K562 (cell line): ENCODE measurements around the gene MAML3. TPM values are rescaled to one million over a fixed set of nuclear protein-coding genes. Genes with fewer than 3 reads are reported as not detected.

Experiments used
- ATAC-seq: fragments of 200-7000 bp; cut with Tn5 transposase; 3 replicates; pipeline ENCODE4 v1.9.1; 2020; ENCODE audit warnings: moderate library complexity
- BruUV-seq: library from RNA; stranded (reverse); fragments of 400-500 nt; replicated peaks from 2 replicates; lab custom pipeline; 2021; lab: Mats Ljungman, UMichigan
- CTCF ChIA-PET: fragments of 300-600 bp; formaldehyde crosslinking; extraction: SDS; loops from one replicate; lab custom pipeline; 2021; ENCODE audit warnings: low intra/inter-chr PET ratio; lab: Yijun Ruan, JAX
- POLR2A ChIA-PET: fragments of 300-600, 350-650 bp; sonication (Branson Sonifier 250); formaldehyde crosslinking; extraction: SDS; loops from one replicate; lab custom pipeline; 2021; ENCODE audit warnings: antibody characterized with exemption, inconsistent platforms; lab: Yijun Ruan, JAX
- DNase-seq, 4 experiments: peaks; one replicate each; pipeline versions ENCODE4 v3.0.0 to v3.0.0-alpha.2; 2011 to 2018; ENCODE audit warnings: low spot score in 3 of 4, mixed read lengths in 3 of 4; ENCODE audit errors: extremely low read depth in 1 of 4
- FAIRE-seq: peaks from 2 replicates; lab custom pipeline; 2011; peaks lifted over from hg19 to GRCh38; lab: Jason Lieb, UNC
- H2AFZ ChIP-seq: 2 replicates; pipeline ENCODE4 v1.6.0; 2011; ENCODE audit warnings: low read depth, low read length, control low read depth, inconsistent platforms
- H3K27ac ChIP-seq: fragments of 200-600 bp; 3 replicates; pipeline ENCODE4 v1.8.0; 2011; ENCODE audit warnings: low read depth, mild to moderate bottlenecking, control low read depth, inconsistent platforms, low read length, moderate library complexity, mixed read lengths; ENCODE audit errors: extremely low read depth
- H3K27me3 ChIP-seq, 2 experiments: fragments of 300-600 bp in 1 of 2; 2 replicates in 1 of 2; 3 replicates in 1 of 2; pipeline versions ENCODE4 v1.6.0 to v1.8.0; 2011; ENCODE audit warnings: inconsistent platforms in 2 of 2, low read length in 2 of 2, mild to moderate bottlenecking in 1 of 2, mixed read lengths in 1 of 2, moderate library complexity in 1 of 2; ENCODE audit not compliant: control insufficient read depth in 2 of 2, insufficient read depth in 2 of 2
- H3K36me3 ChIP-seq: fragments of 300-600 bp; 3 replicates; pipeline ENCODE4 v1.8.0; 2011; ENCODE audit warnings: mild to moderate bottlenecking, low read length, inconsistent platforms; ENCODE audit not compliant: control insufficient read depth, insufficient read depth
- H3K4me1 ChIP-seq, 2 experiments: fragments of 200-600 bp in 1 of 2; replicated peaks in 1 of 2; 2 replicates in 1 of 2; 3 replicates in 1 of 2; pipeline versions ENCODE4 v1.5.1 to v1.8.0; 2011; ENCODE audit warnings: inconsistent platforms in 2 of 2, low read length in 2 of 2, mild to moderate bottlenecking in 1 of 2, mixed read lengths in 1 of 2, moderate library complexity in 1 of 2; ENCODE audit not compliant: control insufficient read depth in 2 of 2, insufficient read depth in 2 of 2
- H3K4me2 ChIP-seq: 2 replicates; pipeline ENCODE4 v1.6.1; 2011; ENCODE audit warnings: low read length, control low read depth, inconsistent platforms, mixed read lengths; ENCODE audit not compliant: insufficient read depth
- H3K4me3 ChIP-seq: fragments of 200-600 bp; sonication (generic), shearing (Covaris generic); 2 replicates; pipeline ENCODE4 v1.5.1; 2016; ENCODE audit warnings: control low read depth, inconsistent platforms
- H3K79me2 ChIP-seq: fragments of 200-600 bp; 3 replicates; pipeline ENCODE4 v1.8.0; 2011; ENCODE audit warnings: low read length, inconsistent platforms; ENCODE audit not compliant: control insufficient read depth, insufficient read depth
- H3K9ac ChIP-seq, 2 experiments: 2 replicates each; pipeline versions ENCODE4 v1.6.0 to v1.6.1; 2011; ENCODE audit warnings: low read depth in 2 of 2, low read length in 2 of 2, control low read depth in 1 of 2, inconsistent platforms in 1 of 2, mild to moderate bottlenecking in 1 of 2, mixed read lengths in 1 of 2; ENCODE audit not compliant: insufficient read depth in 1 of 2
- H3K9me1 ChIP-seq: one replicate; pipeline ENCODE4 v1.6.0; 2011; ENCODE audit warnings: inconsistent platforms, mild to moderate bottlenecking, low read length, moderate library complexity; ENCODE audit not compliant: control insufficient read depth, insufficient read depth
- H3K9me3 ChIP-seq: replicated peaks from 2 replicates; pipeline ENCODE4 v1.5.1; 2011; ENCODE audit warnings: low read depth, low read length, inconsistent platforms; ENCODE audit not compliant: control insufficient read depth, insufficient read depth
- H4K20me1 ChIP-seq: replicated peaks from 2 replicates; pipeline ENCODE4 v1.6.1; 2011; ENCODE audit warnings: low read length, inconsistent platforms, mixed read lengths; ENCODE audit not compliant: control insufficient read depth, insufficient read depth
- CBX5 ChIP-seq: IDR thresholded peaks from 2 replicates; pipeline ENCODE4 v1.6.1; 2014; ENCODE audit warnings: low read depth, borderline replicate concordance
- E2F4 ChIP-seq: sonication (generic); formaldehyde crosslinking; IDR thresholded peaks from 2 replicates; pipeline ENCODE4 v1.8.0; 2022; ENCODE audit warnings: mild to moderate bottlenecking, low read depth, missing genetic modification reagents
- ELF2 ChIP-seq: fragments of 250-450 bp; sonication (Bioruptor Pico); IDR thresholded peaks from 2 replicates; pipeline ENCODE4 v1.5.0; 2021; ENCODE audit warnings: mild to moderate bottlenecking
- HEY1 ChIP-seq: fragments of 250-450 bp; sonication (Bioruptor Pico); IDR thresholded peaks from 2 replicates; pipeline ENCODE4 v1.5.0; 2020; ENCODE audit warnings: mild to moderate bottlenecking, moderate library complexity, borderline replicate concordance
- MITF ChIP-seq: IDR thresholded peaks from 2 replicates; pipeline ENCODE4 v1.6.1; 2014; ENCODE audit warnings: antibody characterized with exemption
- MYC ChIP-seq, 2 experiments: fragments of 250-450 bp in 1 of 2; sonication (Bioruptor Pico) in 1 of 2; IDR thresholded peaks; 2 replicates each; pipeline versions ENCODE4 v1.5.1 to v1.6.1; 2012 to 2021; ENCODE audit warnings: low read depth in 2 of 2, borderline replicate concordance in 1 of 2, improper control_type of control experiment in 1 of 2, low read length in 1 of 2, mild to moderate bottlenecking in 1 of 2, moderate library complexity in 1 of 2
- NKRF ChIP-seq: fragments of 450-650 bp; IDR thresholded peaks from 2 replicates; pipeline ENCODE4 v1.6.1; 2016; ENCODE audit warnings: borderline replicate concordance
- SRSF1 ChIP-seq: fragments of 200-400 bp; formaldehyde crosslinking; IDR thresholded peaks from 2 replicates; pipeline ENCODE4 v1.6.1; 2017; ENCODE audit warnings: mild to moderate bottlenecking, low read depth, low read length, moderate library complexity
- STAT6 ChIP-seq: sonication (generic); formaldehyde crosslinking; IDR thresholded peaks from 2 replicates; pipeline ENCODE4 v1.8.1; 2023; ENCODE audit warnings: mild to moderate bottlenecking, missing genetic modification reagents
- TFE3 ChIP-seq: fragments of 450-650 bp; formaldehyde crosslinking; IDR thresholded peaks from 2 replicates; pipeline ENCODE4 v1.4.0; 2020; ENCODE audit warnings: mild to moderate bottlenecking, mixed read lengths
- ZNF76 ChIP-seq: fragments of 250-450 bp; sonication (Bioruptor Pico); IDR thresholded peaks from 2 replicates; pipeline ENCODE4 v1.4.0; 2020; ENCODE audit warnings: mild to moderate bottlenecking, moderate library complexity, borderline replicate concordance
- WGBS: fragments of 100-300 bp; shearing (Covaris generic); methylation state at CpG from one replicate; pipeline ENCODE4 v1.1.6; 2016; ENCODE audit warnings: low coverage, mixed read lengths; ENCODE audit not compliant: insufficient coverage; ENCODE audit errors: missing lambda C conversion rate; 5-methylcytosine and 5-hydroxymethylcytosine counted together
- in situ Hi-C: fragments of 300-500 bp; cut with MboI; formaldehyde crosslinking; loops from 4 replicates; pipeline ENCODE4 v1.15.0; 2018; ENCODE audit warnings: inconsistent platforms, mixed read lengths
- intact Hi-C: fragments of 100-400 bp; cut with micrococcal nuclease; formaldehyde crosslinking; loops from 2 replicates; pipeline ENCODE4 v1.14.2; 2022
- polyA plus RNA-seq, 8 experiments: library from polyadenylated mRNA; depleted of rRNA in 4 of 8; stranded (reverse) in 5 of 8; unstranded in 3 of 8; fragments of >200 nt; fragmentation: Nextera tagmentation in 2 of 8; fragmentation: Illumina TruSeq in 1 of 8; extraction: Ambion mirVana in 2 of 8; extraction: Trizol in 1 of 8; gene quantifications; 2 replicates each; pipeline versions ENCODE4 v1.2.1 to v1.2.3, GENCODE V29; 2011 to 2014; ENCODE audit warnings: inconsistent platforms in 1 of 8, missing spikeins in 1 of 8
- total RNA-seq, 7 experiments: library from RNA; depleted of rRNA in 6 of 7; stranded (reverse); fragments of >200 nt in 6 of 7; fragmentation: Illumina TruSeq in 2 of 7; extraction: Trizol in 2 of 7; gene quantifications; 2 replicates each; pipeline versions ENCODE4 v1.2.1 to v1.2.3, GENCODE V29; 2011 to 2021; ENCODE audit warnings: low replicate concordance in 1 of 7

MAML3 gene
- total and polyA plus RNA-seq, 9 of the 15 experiments (the other 6 are each of a cell fraction or from before 2014, with no cell fraction given), result 0.01 to 0.55 (median 0.25) TPM

- TF ChIP-seq STAT6 (CRISPR knock-in tag), result no peak
- TF ChIP-seq HEY1 (CRISPR knock-in tag), result no peak
- no peak for TF ChIP-seq MYC (IDR thresholded peaks at IDR 0.05; ENCODE audit: low read depth, low read length)
- no peak for TF ChIP-seq MYC (CRISPR knock-in tag; IDR thresholded peaks at IDR 0.05; ENCODE audit: borderline replicate concordance, low read depth)
- no peak for TF ChIP-seq ELF2 (CRISPR knock-in tag)
- TF ChIP-seq, all 486 proteins: peak for 0
Observed at GRCh38 chr4:139763205-139763604, 390.8 kb downstream of the MAML3 start (continued).

GRCh38 chr4:139762720-139763119 is 391.3 kb downstream of the MAML3 start:
- Histone ChIP-seq H3K9ac (no peak overlapping the region), H3K4me3 (no peak overlapping the region), H3K9me3 (no peaks in the 10 kb centered on the region), H3K79me2 (no peaks in the 10 kb centered on the region), H3K4me2 (no peak overlapping the region), H2AFZ (no peak overlapping the region), H3K27me3 (peaks cover 23 to 31% of the 10 kb centered on the region in 2 experiments), H3K36me3 (no peaks in the 10 kb centered on the region), H3K27ac (no peak overlapping the region), H4K20me1 (no peaks in the 10 kb centered on the region), H3K4me1 (no peaks in the 10 kb centered on the region), H3K9me1 (no peaks in the 10 kb centered on the region)
- ChIA-PET POLR2A (no interaction called here), CTCF (no interaction called here)
- 0% methylated on average over 5 of the region's 5 CpGs for WGBS
- no peak for ATAC-seq
- intact Hi-C loops (no loop called here), in situ Hi-C loops (no loop called here)
- BruUV-seq, result no TSS peak
- DNase-seq, result no peak
- FAIRE-seq, result no peak
- TF ChIP-seq CBX5 (no peak), TFE3 (CRISPR knock-in tag) (no peak), NKRF (no peak), ZNF76 (CRISPR knock-in tag) (no peak), SRSF1 (no peak), E2F4 (CRISPR knock-in tag) (no peak), MITF (no peak)
